ENCODE measurements around the gene MAPKAPK5.
"Not testable (repeated sequence)": the region's sequence is repeated elsewhere in the genome, so short reads cannot be mapped to it uniquely, and the experiment has no call there.

Gene MAPKAPK5

GRCh38 chr12:111818340-111818739, 23.7 kb upstream of the MAPKAPK5 start:
- Histone ChIP-seq H3K27ac (ENCODE audit: low read length) (no peak overlapping the region), H3K9ac (ENCODE audit: low read depth, low read length) (no peak overlapping the region), H3K4me3 (ENCODE audit: low read length) (no peak overlapping the region), H3K27me3 (ENCODE audit: insufficient read depth, low read length) (no peaks in the 10 kb centered on the region), H3K36me3 (ENCODE audit: insufficient read depth, low read depth, low read length) (no peaks in the 10 kb centered on the region), H3K4me1 (ENCODE audit: insufficient read depth, low read length) (no peaks in the 10 kb centered on the region; the same call in 1 of the 2 replicates), H3K9me3 (ENCODE audit: insufficient read depth, low read depth, low read length) (no peaks in the 10 kb centered on the region; the same call in 1 of the 2 replicates)

DNA sequence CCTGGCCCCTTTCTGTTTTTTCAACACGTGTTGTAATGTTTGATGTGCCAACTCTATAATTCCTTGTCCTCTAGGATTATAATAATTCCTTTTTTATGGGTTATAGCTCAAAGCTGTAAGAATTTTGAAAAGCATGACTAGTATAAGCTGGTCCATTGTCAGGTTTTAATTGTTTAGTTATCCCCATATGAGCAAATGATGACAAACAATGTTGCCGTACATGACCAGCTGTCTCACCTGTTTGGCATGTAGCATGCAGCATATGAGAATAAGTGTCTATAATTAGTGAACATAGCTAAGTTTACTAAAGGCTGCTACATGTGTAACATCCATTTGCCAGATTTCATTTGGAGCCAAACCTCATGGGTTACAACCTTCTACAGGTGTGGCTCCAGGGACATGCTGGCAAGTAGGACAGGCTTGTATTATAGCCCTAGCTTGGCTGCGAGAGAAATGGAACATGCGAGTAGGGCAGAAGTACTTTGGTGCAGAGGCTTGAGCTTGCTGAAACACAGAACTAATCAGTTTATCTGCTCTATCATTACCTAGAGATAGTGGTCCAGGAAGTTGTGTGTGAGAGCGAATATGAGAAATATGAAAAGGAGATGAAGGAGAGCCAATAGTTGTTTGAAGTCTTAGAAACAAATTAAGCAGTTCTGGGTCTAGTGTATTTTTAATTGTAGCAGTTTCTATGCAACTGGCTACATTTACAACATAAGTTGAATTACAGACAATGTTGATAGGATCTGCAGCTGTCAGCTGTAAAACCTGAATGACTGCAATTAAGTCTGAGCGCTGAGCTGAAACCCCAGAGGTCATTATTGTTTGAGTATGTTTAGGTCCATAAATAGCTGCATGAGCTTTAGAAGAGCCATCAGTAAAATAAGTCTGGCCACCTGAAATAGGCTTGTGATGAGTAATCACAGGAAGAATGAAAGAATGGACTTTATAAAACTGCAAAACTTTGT, 22.6 kb upstream of the MAPKAPK5 start:
- Histone ChIP-seq H3K27me3 (ENCODE audit: insufficient read depth, low read length) (no peaks in the 10 kb centered on the region), H3K4me3 (ENCODE audit: low read length) (no peak overlapping the region), H3K9ac (ENCODE audit: low read depth, low read length) (no peak overlapping the region), H3K4me1 (ENCODE audit: insufficient read depth, low read length) (no peaks in the 10 kb centered on the region; the same call in 1 of the 2 replicates), H3K36me3 (ENCODE audit: insufficient read depth, low read depth, low read length) (no peaks in the 10 kb centered on the region), H3K9me3 (ENCODE audit: insufficient read depth, low read depth, low read length) (no peaks in the 10 kb centered on the region; the same call in 1 of the 2 replicates), H3K27ac (ENCODE audit: low read length) (no peak overlapping the region)

DNA sequence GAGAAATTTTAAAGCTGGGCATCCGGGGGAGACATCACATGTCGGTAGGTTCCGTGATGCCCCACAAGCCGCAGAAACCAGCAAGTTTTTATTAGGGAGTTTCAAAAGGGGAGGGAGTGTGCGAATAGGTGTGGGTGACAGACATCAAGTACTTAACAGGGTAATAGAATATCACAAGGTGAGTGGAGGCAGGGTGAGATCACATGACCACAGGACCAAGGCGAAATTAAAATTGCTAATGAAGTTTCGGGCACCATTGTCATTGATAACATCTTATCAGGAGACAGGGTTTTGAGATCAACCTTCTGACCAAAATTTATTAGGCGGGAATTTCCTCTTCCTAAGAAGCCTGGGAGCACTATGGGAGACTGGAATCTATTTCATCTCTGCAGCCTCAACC, 21.2 kb upstream of the MAPKAPK5 start:
- not testable (repeated sequence) for H3K4me1 ChIP-seq (ENCODE audit: insufficient read depth, low read length); H3K27ac ChIP-seq (ENCODE audit: low read length); H3K27me3 ChIP-seq (ENCODE audit: insufficient read depth, low read length)

GRCh38 chr12:111822886-111823285, 19.1 kb upstream of the MAPKAPK5 start:
- no peaks in the 10 kb centered on the region; the same call in 1 of the 2 replicates for H3K9me3 ChIP-seq (ENCODE audit: insufficient read depth, low read depth, low read length)
- no peak overlapping the region for H3K4me3 ChIP-seq (ENCODE audit: low read length)

More for the DNA sequence above, 21.2 kb upstream of the MAPKAPK5 start:
- not testable (repeated sequence) for H3K9me3 ChIP-seq (ENCODE audit: insufficient read depth, low read depth, low read length); H3K9ac ChIP-seq (ENCODE audit: low read depth, low read length); H3K4me3 ChIP-seq (ENCODE audit: low read length); H3K36me3 ChIP-seq (ENCODE audit: insufficient read depth, low read depth, low read length)

DNA sequence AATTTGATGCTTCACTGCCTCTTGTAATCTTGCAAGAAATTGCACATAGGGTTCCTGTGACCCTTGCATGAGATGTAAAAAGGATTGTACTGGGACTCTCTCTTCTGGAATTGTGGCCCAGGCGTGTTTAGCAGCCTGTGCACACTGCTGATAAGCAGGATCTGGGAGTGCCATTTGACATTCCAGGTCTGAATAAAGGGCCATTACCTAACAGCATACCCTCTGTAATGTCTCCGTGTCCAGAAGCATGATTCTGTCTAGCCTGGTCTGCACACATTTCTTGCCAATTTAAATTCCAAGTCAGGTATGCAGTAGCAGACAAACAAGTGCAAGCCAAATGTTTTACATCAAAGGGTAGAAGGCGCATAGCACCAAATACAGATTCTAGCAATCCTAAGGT, 18.1 kb upstream of the MAPKAPK5 start:
- no peaks in the 10 kb centered on the region for H3K27me3 ChIP-seq (ENCODE audit: insufficient read depth, low read length)
- H3K9ac ChIP-seq (ENCODE audit: low read depth, low read length): no peak overlapping the region
- H3K4me1 ChIP-seq (ENCODE audit: insufficient read depth, low read length): no peaks in the 10 kb centered on the region; the same call in 1 of the 2 replicates
- H3K9me3 ChIP-seq (ENCODE audit: insufficient read depth, low read depth, low read length): no peaks in the 10 kb centered on the region; the same call in 1 of the 2 replicates
- no peaks in the 10 kb centered on the region for H3K36me3 ChIP-seq (ENCODE audit: insufficient read depth, low read depth, low read length)
- no peak overlapping the region for H3K27ac ChIP-seq (ENCODE audit: low read length)
- no peak overlapping the region for H3K4me3 ChIP-seq (ENCODE audit: low read length)

More at GRCh38 chr12:111822886-111823285, 19.1 kb upstream of the MAPKAPK5 start:
- Histone ChIP-seq H3K9ac (ENCODE audit: low read depth, low read length) (no peak overlapping the region), H3K4me1 (ENCODE audit: insufficient read depth, low read length) (no peaks in the 10 kb centered on the region; the same call in 1 of the 2 replicates), H3K27ac (ENCODE audit: low read length) (no peak overlapping the region), H3K27me3 (ENCODE audit: insufficient read depth, low read length) (no peaks in the 10 kb centered on the region), H3K36me3 (ENCODE audit: insufficient read depth, low read depth, low read length) (no peaks in the 10 kb centered on the region)

DNA sequence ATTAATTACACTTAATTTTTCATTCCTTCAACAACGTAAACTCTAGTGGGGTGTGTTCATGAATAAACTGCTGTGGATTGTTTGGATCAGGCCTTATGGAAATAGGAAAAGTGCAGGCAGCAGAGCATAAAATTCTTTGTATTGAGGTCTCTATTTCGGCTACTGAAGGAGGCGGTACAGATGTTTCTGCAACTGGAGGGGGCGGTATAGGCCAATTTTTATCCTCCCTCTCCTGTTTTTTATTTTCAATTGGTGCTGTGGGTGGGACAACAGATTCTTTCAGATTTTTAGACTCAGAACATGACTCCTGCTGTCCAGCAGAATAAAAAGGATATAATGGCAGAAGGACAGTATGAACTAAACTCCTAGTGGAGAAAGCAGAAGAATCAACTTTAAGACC, 17.7 kb upstream of the MAPKAPK5 start:
- H3K4me3 ChIP-seq (ENCODE audit: low read length); H3K27me3 ChIP-seq (ENCODE audit: insufficient read depth, low read length); H3K9me3 ChIP-seq (ENCODE audit: insufficient read depth, low read depth, low read length); H3K27ac ChIP-seq (ENCODE audit: low read length); H3K9ac ChIP-seq (ENCODE audit: low read depth, low read length); H3K36me3 ChIP-seq (ENCODE audit: insufficient read depth, low read depth, low read length); H3K4me1 ChIP-seq (ENCODE audit: insufficient read depth, low read length): not testable (repeated sequence)

DNA sequence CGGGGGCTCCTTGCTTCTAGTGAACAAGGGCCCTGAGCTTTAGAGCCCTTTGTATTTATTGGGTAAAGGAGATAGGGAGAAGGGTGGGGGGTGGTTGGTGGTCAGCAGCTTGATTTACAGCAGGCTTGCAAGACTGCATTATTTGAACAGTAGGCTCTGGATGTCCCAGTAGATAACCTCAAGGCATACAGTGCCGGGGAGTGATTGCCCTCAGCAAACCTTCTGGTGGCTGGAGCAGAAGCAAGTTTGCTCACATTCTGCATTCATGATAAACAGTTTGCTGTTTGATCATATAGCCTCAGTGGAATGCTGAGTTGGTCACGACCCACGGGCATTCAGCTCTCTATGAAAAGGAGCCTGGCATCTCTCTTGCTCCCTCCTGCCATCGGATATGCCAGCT, 16.5 kb upstream of the MAPKAPK5 start:
- no peaks in the 10 kb centered on the region for H3K4me1 ChIP-seq (ENCODE audit: insufficient read depth, low read length)
- H3K9me3 ChIP-seq (ENCODE audit: insufficient read depth, low read depth, low read length): no peaks in the 10 kb centered on the region; the same call in 1 of the 2 replicates
- no peak overlapping the region for H3K9ac ChIP-seq (ENCODE audit: low read depth, low read length)
- no peak overlapping the region for H3K27ac ChIP-seq (ENCODE audit: low read length)
- no peak overlapping the region for H3K4me3 ChIP-seq (ENCODE audit: low read length)
- H3K36me3 ChIP-seq (ENCODE audit: insufficient read depth, low read depth, low read length): no peaks in the 10 kb centered on the region
- H3K27me3 ChIP-seq (ENCODE audit: insufficient read depth, low read length): no peaks in the 10 kb centered on the region

- Histone ChIP-seq H3K27ac (ENCODE audit: low read length) (no peak overlapping the region), H3K4me1 (ENCODE audit: insufficient read depth, low read length) (no peaks in the 10 kb centered on the region), H3K9ac (ENCODE audit: low read depth, low read length) (no peak overlapping the region), H3K36me3 (ENCODE audit: insufficient read depth, low read depth, low read length) (no peaks in the 10 kb centered on the region), H3K4me3 (ENCODE audit: low read length) (no peak overlapping the region), H3K9me3 (ENCODE audit: insufficient read depth, low read depth, low read length) (no peaks in the 10 kb centered on the region; the same call in 1 of the 2 replicates), H3K27me3 (ENCODE audit: insufficient read depth, low read length) (no peaks in the 10 kb centered on the region)
These were observed 15.7 kb upstream of the MAPKAPK5 start for GRCh38 chr12:111826316-111826715.

DNA sequence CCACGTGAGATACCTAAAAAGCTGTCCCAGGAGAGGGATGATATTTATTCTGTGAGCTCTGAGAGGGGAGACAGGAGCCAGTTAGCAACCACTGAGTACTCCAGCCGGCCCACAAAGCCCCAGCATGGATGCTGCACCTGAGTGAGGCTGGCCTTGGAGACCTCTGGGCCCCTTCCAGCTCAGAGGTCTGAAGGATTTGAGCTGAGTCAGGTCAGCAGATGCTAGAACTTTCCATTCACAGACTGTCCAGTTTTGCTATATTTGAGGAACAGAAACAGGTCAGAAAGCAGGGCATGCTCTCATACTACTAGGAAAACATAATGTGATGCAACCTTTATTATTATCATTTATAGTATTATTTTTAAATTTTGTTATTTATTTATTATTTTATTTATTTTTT, 15.0 kb upstream of the MAPKAPK5 start:
- Histone ChIP-seq H3K9me3 (ENCODE audit: insufficient read depth, low read depth, low read length) (no peaks in the 10 kb centered on the region; the same call in 1 of the 2 replicates), H3K9ac (ENCODE audit: low read depth, low read length) (no peak overlapping the region), H3K27me3 (ENCODE audit: insufficient read depth, low read length) (no peaks in the 10 kb centered on the region), H3K36me3 (ENCODE audit: insufficient read depth, low read depth, low read length) (no peaks in the 10 kb centered on the region), H3K27ac (ENCODE audit: low read length) (no peak overlapping the region), H3K4me3 (ENCODE audit: low read length) (no peak overlapping the region), H3K4me1 (ENCODE audit: insufficient read depth, low read length) (no peaks in the 10 kb centered on the region)

GRCh38 chr12:111827907-111828306, 14.1 kb upstream of the MAPKAPK5 start:
- Histone ChIP-seq H3K4me3 (ENCODE audit: low read length) (no peak overlapping the region), H3K9ac (ENCODE audit: low read depth, low read length) (no peak overlapping the region), H3K36me3 (ENCODE audit: insufficient read depth, low read depth, low read length) (no peaks in the 10 kb centered on the region), H3K27me3 (ENCODE audit: insufficient read depth, low read length) (no peaks in the 10 kb centered on the region), H3K27ac (ENCODE audit: low read length) (no peak overlapping the region), H3K4me1 (ENCODE audit: insufficient read depth, low read length) (no peaks in the 10 kb centered on the region), H3K9me3 (ENCODE audit: insufficient read depth, low read depth, low read length) (no peaks in the 10 kb centered on the region)

- Histone ChIP-seq H3K9me3 (ENCODE audit: insufficient read depth, low read depth, low read length) (no peaks in the 10 kb centered on the region), H3K9ac (ENCODE audit: low read depth, low read length) (no peak overlapping the region), H3K27me3 (ENCODE audit: insufficient read depth, low read length) (no peaks in the 10 kb centered on the region), H3K4me1 (ENCODE audit: insufficient read depth, low read length) (no peaks in the 10 kb centered on the region), H3K4me3 (ENCODE audit: low read length) (no peak overlapping the region), H3K36me3 (ENCODE audit: insufficient read depth, low read depth, low read length) (no peaks in the 10 kb centered on the region), H3K27ac (ENCODE audit: low read length) (no peak overlapping the region)
These were observed 13.6 kb upstream of the MAPKAPK5 start for GRCh38 chr12:111828338-111828979.

GRCh38 chr12:111829635-111830034, 12.4 kb upstream of the MAPKAPK5 start:
- H3K4me1 ChIP-seq (ENCODE audit: insufficient read depth, low read length); H3K9ac ChIP-seq (ENCODE audit: low read depth, low read length); H3K36me3 ChIP-seq (ENCODE audit: insufficient read depth, low read depth, low read length); H3K27ac ChIP-seq (ENCODE audit: low read length); H3K9me3 ChIP-seq (ENCODE audit: insufficient read depth, low read depth, low read length); H3K4me3 ChIP-seq (ENCODE audit: low read length); H3K27me3 ChIP-seq (ENCODE audit: insufficient read depth, low read length): not testable (repeated sequence)
